Fibroblast of lung (primary cell): ENCODE results near the gene DPYSL3. TPM values are rescaled to one million over a fixed set of nuclear protein-coding genes. Genes with fewer than 3 reads are reported as not detected.
A peak's percentile ranks its signal among the peaks of the same experiment; 100 is the strongest.

Source experiments
- DNase-seq, 2 donors: peaks; one replicate each; pipeline versions ENCODE4 v3.0.0 to v3.0.0-alpha.2; 2010; ENCODE audit warnings: low read depth in 2 of 2
- H2AFZ ChIP-seq: 2 replicates; pipeline ENCODE4 v1.5.1; 2012; ENCODE audit warnings: low read length, control low read depth, inconsistent platforms
- H3K27ac ChIP-seq: 2 replicates; pipeline ENCODE4 v1.5.1; 2011; ENCODE audit warnings: low read length, control low read depth; ENCODE audit not compliant: insufficient read depth
- H3K27me3 ChIP-seq: 2 replicates; pipeline ENCODE4 v1.5.1; 2011; ENCODE audit warnings: mild to moderate bottlenecking, low read length; ENCODE audit not compliant: control insufficient read depth, insufficient read depth
- H3K36me3 ChIP-seq: 2 replicates; pipeline ENCODE4 v1.5.1; 2011; ENCODE audit warnings: low read length; ENCODE audit not compliant: control insufficient read depth, insufficient read depth
- H3K4me1 ChIP-seq: 2 replicates; pipeline ENCODE4 v1.5.1; 2011; ENCODE audit warnings: low read length; ENCODE audit not compliant: control insufficient read depth, insufficient read depth; ENCODE audit errors: extremely low read depth
- H3K4me2 ChIP-seq: 2 replicates; pipeline ENCODE4 v1.5.1; 2011; ENCODE audit warnings: low read length, control low read depth; ENCODE audit not compliant: insufficient read depth; ENCODE audit errors: extremely low read depth
- H3K4me3 ChIP-seq, 4 experiments: fragments of 200-600 bp in 1 of 4; sonication (generic) in 1 of 4; replicated peaks in 1 of 4; 2 replicates each; pipeline ENCODE4 v1.5.1; 2011 to 2016; ENCODE audit warnings: low read length in 4 of 4, low read depth in 3 of 4, mild to moderate bottlenecking in 3 of 4, control low read depth in 2 of 4, inconsistent platforms in 1 of 4, mixed read lengths in 1 of 4; ENCODE audit not compliant: insufficient read depth in 1 of 4; ENCODE audit errors: control extremely low read depth in 1 of 4
- H3K79me2 ChIP-seq: 2 replicates; pipeline ENCODE4 v1.5.1; 2012; ENCODE audit warnings: mild to moderate bottlenecking, low read length, inconsistent platforms; ENCODE audit not compliant: control insufficient read depth, insufficient read depth
- H3K9ac ChIP-seq: 2 replicates; pipeline ENCODE4 v1.5.1; 2011; ENCODE audit warnings: mild to moderate bottlenecking, low read length, control low read depth; ENCODE audit not compliant: insufficient read depth
- H3K9me3 ChIP-seq: 2 replicates; pipeline ENCODE4 v1.5.1; 2012; ENCODE audit warnings: low read depth, low read length; ENCODE audit not compliant: control insufficient read depth, insufficient read depth
- H4K20me1 ChIP-seq: 2 replicates; pipeline ENCODE4 v1.5.1; 2011; ENCODE audit warnings: low read length; ENCODE audit not compliant: control insufficient read depth, insufficient read depth; ENCODE audit errors: extremely low read depth
- CTCF ChIP-seq, 2 donors: IDR thresholded peaks in 1 of 2; conservative IDR thresholded peaks in 1 of 2; 1 replicate in 1 of 2; 2 replicates in 1 of 2; pipeline ENCODE4 v1.5.1; 2011 to 2012; ENCODE audit warnings: low read length in 2 of 2, control low read depth in 1 of 2, inconsistent platforms in 1 of 2, low read depth in 1 of 2, mild to moderate bottlenecking in 1 of 2
- EZH2 ChIP-seq: IDR thresholded peaks from 2 replicates; pipeline ENCODE4 v1.5.1; 2012; ENCODE audit warnings: low read length, control low read depth, mild to moderate bottlenecking; ENCODE audit errors: missing control alignments
- polyA plus RNA-seq, 2 donors: library from polyadenylated mRNA; depleted of rRNA in 1 of 2; stranded (reverse) in 1 of 2; unstranded in 1 of 2; fragments of >200 nt; gene quantifications; 2 replicates each; pipeline ENCODE4 v1.2.1, GENCODE V29; 2011 to 2012; ENCODE audit warnings: missing spikeins in 1 of 2
- total RNA-seq: library from RNA; depleted of rRNA; stranded (reverse); fragments of >200 nt; gene quantifications from 2 replicates; pipeline ENCODE4 v1.2.1, GENCODE V29; 2014

DPYSL3 gene
- total and polyA plus RNA-seq, 2 donors (not counting 1 experiment from before 2014, with no cell fraction given): 52.4 to 206 TPM

- DNase-seq: peak in 1 of 2 donors; percentile 44
- Histone ChIP-seq H3K4me2 (no peak overlapping the region), H3K4me3 (no peak overlapping the region), H3K79me2 (no peaks in the 10 kb centered on the region), H3K4me1 (peaks cover 4% of the 10 kb centered on the region), H3K27ac (no peak overlapping the region), H3K9ac (no peak overlapping the region), H2AFZ (no peak overlapping the region), H3K36me3 (no peaks in the 10 kb centered on the region), H4K20me1 (no peaks in the 10 kb centered on the region), H3K9me3 (no peaks in the 10 kb centered on the region), H3K27me3 (no peaks in the 10 kb centered on the region)
- TF ChIP-seq EZH2 (no peak), CTCF (conservative IDR thresholded peaks at IDR 0.05 in 1 of 2, IDR thresholded peaks at IDR 0.05 in 1 of 2; ENCODE audit: low read depth in 1 of 2, low read length in 2 of 2) (no peak)
Observed at GRCh38 chr5:147519380-147519779, 9.5 kb upstream of the DPYSL3 start.

- Histone ChIP-seq H3K4me3 (no peak overlapping the region), H2AFZ (no peak overlapping the region), H3K4me2 (no peak overlapping the region), H3K4me1 (peaks cover 3% of the 10 kb centered on the region), H3K79me2 (no peaks in the 10 kb centered on the region), H3K9me3 (no peaks in the 10 kb centered on the region), H3K36me3 (no peaks in the 10 kb centered on the region), H4K20me1 (no peaks in the 10 kb centered on the region), H3K27ac (no peak overlapping the region), H3K27me3 (no peaks in the 10 kb centered on the region), H3K9ac (no peak overlapping the region)
- DNase-seq: no peak
- no peak for TF ChIP-seq CTCF (conservative IDR thresholded peaks at IDR 0.05 in 1 of 2, IDR thresholded peaks at IDR 0.05 in 1 of 2; ENCODE audit: low read depth in 1 of 2, low read length in 2 of 2)
- TF ChIP-seq EZH2: no peak
Observed at GRCh38 chr5:147517383-147517782, 7.5 kb upstream of the DPYSL3 start.

- Histone ChIP-seq H3K79me2 (no peaks in the 10 kb centered on the region), H3K27me3 (no peaks in the 10 kb centered on the region)
Observed at GRCh38 chr5:147515269-147515668, 5.4 kb upstream of the DPYSL3 start.

More at GRCh38 chr5:147515269-147515668, 5.4 kb upstream of the DPYSL3 start:
- Histone ChIP-seq H2AFZ (no peak overlapping the region), H3K27ac (no peak overlapping the region), H3K9ac (no peak overlapping the region), H3K4me1 (no peaks in the 10 kb centered on the region), H3K36me3 (no peaks in the 10 kb centered on the region), H3K9me3 (no peaks in the 10 kb centered on the region), H3K4me3 (no peak overlapping the region), H4K20me1 (no peaks in the 10 kb centered on the region), H3K4me2 (no peak overlapping the region)
- no peak for TF ChIP-seq EZH2
- no peak for TF ChIP-seq CTCF (conservative IDR thresholded peaks at IDR 0.05 in 1 of 2, IDR thresholded peaks at IDR 0.05 in 1 of 2; ENCODE audit: low read depth in 1 of 2, low read length in 2 of 2)
- DNase-seq: no peak
